AG10803 (cell line): ENCODE data around the gene ADCY7.

Experiments
- DNase-seq: peaks from one replicate; pipeline ENCODE4 v3.0.0; 2010; ENCODE audit warnings: low read depth
- H3K4me3 ChIP-seq: 2 replicates; pipeline ENCODE4 v1.5.1; 2011; ENCODE audit warnings: mild to moderate bottlenecking, low read length, control low read depth
- CTCF ChIP-seq: conservative IDR thresholded peaks from 2 replicates; pipeline ENCODE4 v1.5.1; 2011; ENCODE audit warnings: mild to moderate bottlenecking, low read length, control low read depth, inconsistent platforms

ADCY7 gene

GRCh38 chr16:50251375-50252081 lies 14.8 kb upstream of the ADCY7 start:
- TF ChIP-seq CTCF, result no peak
- no peak overlapping the region for H3K4me3 ChIP-seq
- DNase-seq, result peak; percentile 96

DNA sequence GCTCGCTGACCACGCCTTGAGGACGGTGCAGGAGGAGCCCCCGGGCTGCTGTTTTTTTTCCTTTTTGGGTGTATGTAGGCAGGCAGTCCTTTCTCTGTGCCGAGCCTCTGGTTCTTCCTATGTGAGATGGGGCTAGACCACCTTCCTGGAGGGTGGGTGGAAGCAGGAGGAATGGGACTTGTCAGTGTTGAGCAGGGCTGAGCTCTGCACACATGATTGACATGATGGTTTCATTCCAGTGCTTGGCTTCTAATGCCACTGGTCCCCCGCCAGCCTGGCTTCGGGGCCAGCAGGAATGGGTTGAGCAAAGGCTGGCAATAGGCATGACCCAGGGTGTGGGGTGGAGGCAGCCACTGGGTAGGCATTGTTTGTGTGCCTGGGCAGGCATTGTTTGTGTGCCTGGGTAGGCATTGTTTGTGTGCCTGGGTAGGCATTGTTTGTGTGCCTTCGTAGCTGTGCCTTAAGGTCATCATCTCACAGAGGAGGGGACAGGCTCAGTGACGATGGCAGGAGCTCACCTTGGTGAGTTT lies 14.2 kb upstream of the ADCY7 start:
- TF ChIP-seq CTCF, result no peak
- DNase-seq, result no peak
- H3K4me3 ChIP-seq, result no peak overlapping the region

- H3K4me3 ChIP-seq, result no peak overlapping the region
- TF ChIP-seq CTCF, result no peak
- peak; percentile 23 for DNase-seq
These were observed 13.4 kb upstream of the ADCY7 start for GRCh38 chr16:50252874-50253513.

- DNase-seq, result no peak
- no peak overlapping the region for H3K4me3 ChIP-seq
- TF ChIP-seq CTCF, result no peak
These were observed 12.8 kb upstream of the ADCY7 start for GRCh38 chr16:50253514-50253910.

GRCh38 chr16:50254072-50254471 lies 12.3 kb upstream of the ADCY7 start:
- H3K4me3 ChIP-seq, result no peak overlapping the region
- DNase-seq, result no peak
- TF ChIP-seq CTCF, result no peak

DNA sequence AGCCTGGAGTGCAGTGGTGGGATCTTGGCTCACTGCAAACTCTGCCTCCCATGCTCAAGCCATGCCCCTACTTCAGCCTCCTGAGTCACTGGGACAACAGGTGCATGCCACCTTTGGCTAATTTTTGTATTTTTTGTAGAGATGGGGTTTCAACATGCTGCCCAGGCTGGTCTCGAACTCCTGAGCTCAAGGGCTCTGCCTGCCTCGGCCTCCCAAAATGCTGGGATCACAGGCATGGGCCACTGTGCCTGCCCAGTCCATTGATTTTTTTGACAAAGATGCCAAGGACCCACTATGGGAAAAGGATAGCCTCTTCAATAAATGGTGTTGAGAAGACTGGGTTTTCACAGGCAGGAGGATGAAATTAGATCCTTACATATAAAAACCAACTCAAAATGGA lies 10.8 kb upstream of the ADCY7 start:
- no peak for DNase-seq
- TF ChIP-seq CTCF, result no peak
- H3K4me3 ChIP-seq, result no peak overlapping the region

DNA sequence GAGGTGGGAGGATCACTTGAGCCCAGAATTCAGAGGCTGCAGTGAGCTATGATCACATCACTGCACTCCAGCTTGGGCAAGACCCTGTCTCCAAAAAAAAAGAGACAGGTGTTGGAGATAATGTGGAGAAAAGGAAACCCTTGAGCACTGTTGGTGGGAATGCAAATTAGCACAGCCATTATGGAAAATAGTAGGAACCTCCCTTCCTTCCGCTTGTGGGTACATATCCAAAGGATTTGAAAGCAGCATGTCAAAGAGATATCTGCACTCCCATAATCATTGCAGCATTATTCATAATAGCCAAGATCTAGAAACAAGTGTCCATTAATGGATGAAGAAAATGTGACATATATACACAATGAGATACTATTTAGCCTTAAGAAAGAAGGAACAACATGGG lies 9.7 kb upstream of the ADCY7 start:
- no peak for DNase-seq
- TF ChIP-seq CTCF, result no peak
- no peak overlapping the region for H3K4me3 ChIP-seq
